K562 (cell line): ENCODE measurements around the gene SLC16A12. TPM values are rescaled to one million over a fixed set of nuclear protein-coding genes. Genes with fewer than 3 reads are reported as not detected.

Experiments
- ATAC-seq: fragments of 200-7000 bp; cut with Tn5 transposase; 3 replicates; pipeline ENCODE4 v1.9.1; 2020; ENCODE audit warnings: moderate library complexity
- BruUV-seq: library from RNA; stranded (reverse); fragments of 400-500 nt; replicated peaks from 2 replicates; lab custom pipeline; 2021; lab: Mats Ljungman, UMichigan
- CTCF ChIA-PET: fragments of 300-600 bp; formaldehyde crosslinking; extraction: SDS; loops from one replicate; lab custom pipeline; 2021; ENCODE audit warnings: low intra/inter-chr PET ratio; lab: Yijun Ruan, JAX
- POLR2A ChIA-PET: fragments of 300-600, 350-650 bp; sonication (Branson Sonifier 250); formaldehyde crosslinking; extraction: SDS; loops from one replicate; lab custom pipeline; 2021; ENCODE audit warnings: antibody characterized with exemption, inconsistent platforms; lab: Yijun Ruan, JAX
- DNase-seq, 4 experiments: peaks; one replicate each; pipeline versions ENCODE4 v3.0.0 to v3.0.0-alpha.2; 2011 to 2018; ENCODE audit warnings: low spot score in 3 of 4, mixed read lengths in 3 of 4; ENCODE audit errors: extremely low read depth in 1 of 4
- FAIRE-seq: peaks from 2 replicates; lab custom pipeline; 2011; peaks lifted over from hg19 to GRCh38; lab: Jason Lieb, UNC
- H2AFZ ChIP-seq: 2 replicates; pipeline ENCODE4 v1.6.0; 2011; ENCODE audit warnings: low read depth, low read length, control low read depth, inconsistent platforms
- H3K27ac ChIP-seq: fragments of 200-600 bp; 3 replicates; pipeline ENCODE4 v1.8.0; 2011; ENCODE audit warnings: low read depth, mild to moderate bottlenecking, control low read depth, inconsistent platforms, low read length, moderate library complexity, mixed read lengths; ENCODE audit errors: extremely low read depth
- H3K27me3 ChIP-seq, 2 experiments: fragments of 300-600 bp in 1 of 2; 2 replicates in 1 of 2; 3 replicates in 1 of 2; pipeline versions ENCODE4 v1.6.0 to v1.8.0; 2011; ENCODE audit warnings: inconsistent platforms in 2 of 2, low read length in 2 of 2, mild to moderate bottlenecking in 1 of 2, mixed read lengths in 1 of 2, moderate library complexity in 1 of 2; ENCODE audit not compliant: control insufficient read depth in 2 of 2, insufficient read depth in 2 of 2
- H3K36me3 ChIP-seq: fragments of 300-600 bp; 3 replicates; pipeline ENCODE4 v1.8.0; 2011; ENCODE audit warnings: mild to moderate bottlenecking, low read length, inconsistent platforms; ENCODE audit not compliant: control insufficient read depth, insufficient read depth
- H3K4me1 ChIP-seq, 2 experiments: fragments of 200-600 bp in 1 of 2; replicated peaks in 1 of 2; 2 replicates in 1 of 2; 3 replicates in 1 of 2; pipeline versions ENCODE4 v1.5.1 to v1.8.0; 2011; ENCODE audit warnings: inconsistent platforms in 2 of 2, low read length in 2 of 2, mild to moderate bottlenecking in 1 of 2, mixed read lengths in 1 of 2, moderate library complexity in 1 of 2; ENCODE audit not compliant: control insufficient read depth in 2 of 2, insufficient read depth in 2 of 2
- H3K4me2 ChIP-seq: 2 replicates; pipeline ENCODE4 v1.6.1; 2011; ENCODE audit warnings: low read length, control low read depth, inconsistent platforms, mixed read lengths; ENCODE audit not compliant: insufficient read depth
- H3K4me3 ChIP-seq: fragments of 200-600 bp; sonication (generic), shearing (Covaris generic); 2 replicates; pipeline ENCODE4 v1.5.1; 2016; ENCODE audit warnings: control low read depth, inconsistent platforms
- H3K79me2 ChIP-seq: fragments of 200-600 bp; 3 replicates; pipeline ENCODE4 v1.8.0; 2011; ENCODE audit warnings: low read length, inconsistent platforms; ENCODE audit not compliant: control insufficient read depth, insufficient read depth
- H3K9ac ChIP-seq, 2 experiments: 2 replicates each; pipeline versions ENCODE4 v1.6.0 to v1.6.1; 2011; ENCODE audit warnings: low read depth in 2 of 2, low read length in 2 of 2, control low read depth in 1 of 2, inconsistent platforms in 1 of 2, mild to moderate bottlenecking in 1 of 2, mixed read lengths in 1 of 2; ENCODE audit not compliant: insufficient read depth in 1 of 2
- H3K9me1 ChIP-seq: one replicate; pipeline ENCODE4 v1.6.0; 2011; ENCODE audit warnings: inconsistent platforms, mild to moderate bottlenecking, low read length, moderate library complexity; ENCODE audit not compliant: control insufficient read depth, insufficient read depth
- H3K9me3 ChIP-seq: replicated peaks from 2 replicates; pipeline ENCODE4 v1.5.1; 2011; ENCODE audit warnings: low read depth, low read length, inconsistent platforms; ENCODE audit not compliant: control insufficient read depth, insufficient read depth
- H4K20me1 ChIP-seq: replicated peaks from 2 replicates; pipeline ENCODE4 v1.6.1; 2011; ENCODE audit warnings: low read length, inconsistent platforms, mixed read lengths; ENCODE audit not compliant: control insufficient read depth, insufficient read depth
- ATF3 ChIP-seq, 2 experiments: fragments of 450-650 bp in 1 of 2; sonication (generic) in 1 of 2; formaldehyde crosslinking in 1 of 2; IDR thresholded peaks in 1 of 2; conservative IDR thresholded peaks in 1 of 2; 2 replicates each; pipeline versions ENCODE4 v1.6.1 to v1.8.1; 2016 to 2023; ENCODE audit warnings: mild to moderate bottlenecking in 2 of 2, moderate library complexity in 2 of 2, inconsistent platforms in 1 of 2, missing genetic modification reagents in 1 of 2
- CEBPB ChIP-seq: fragments of 450-650 bp; IDR thresholded peaks from 2 replicates; pipeline ENCODE4 v1.6.1; 2016; ENCODE audit warnings: missing genetic modification characterization, missing compliant biosample characterization
- CEBPG ChIP-seq, 3 experiments: fragments of 200-800 bp in 1 of 3; sonication (Bioruptor generic) in 1 of 3; sonication (generic) in 1 of 3; formaldehyde crosslinking in 1 of 3; IDR thresholded peaks in 2 of 3; conservative IDR thresholded peaks in 1 of 3; 2 replicates each; pipeline versions ENCODE4 v1.6.1 to v1.8.0; 2016 to 2022; ENCODE audit warnings: missing compliant biosample characterization in 2 of 3, missing genetic modification characterization in 2 of 3, mild to moderate bottlenecking in 1 of 3, missing genetic modification reagents in 1 of 3
- CTCF ChIP-seq, 3 experiments: IDR thresholded peaks in 2 of 3; conservative IDR thresholded peaks in 1 of 3; 2 replicates each; pipeline ENCODE4 v1.5.1; 2011 to 2012; ENCODE audit warnings: low read length in 3 of 3, mild to moderate bottlenecking in 3 of 3, control low read depth in 2 of 3, improper control_type of control experiment in 1 of 3, inconsistent platforms in 1 of 3, low read depth in 1 of 3, mixed read lengths in 1 of 3, moderate library complexity in 1 of 3; ENCODE audit not compliant: insufficient read depth in 2 of 3
- ETV1 ChIP-seq: fragments of 450-650 bp; conservative IDR thresholded peaks from 2 replicates; pipeline ENCODE4 v1.6.1; 2016; ENCODE audit warnings: missing genetic modification characterization, control low read depth, low read depth, missing compliant biosample characterization
- HSF4 ChIP-seq: fragments of 250-450 bp; sonication (Bioruptor Pico); IDR thresholded peaks from 2 replicates; pipeline ENCODE4 v2.1.2; 2022; ENCODE audit warnings: mild to moderate bottlenecking, moderate library complexity, borderline replicate concordance
- KAT2B ChIP-seq: IDR thresholded peaks from one replicate; pipeline ENCODE4 v1.6.1; 2012; ENCODE audit warnings: low read depth, mild to moderate bottlenecking, control low read depth, inconsistent platforms, low read length, moderate library complexity
- MCM2 ChIP-seq: fragments of 450-650 bp; IDR thresholded peaks from 2 replicates; pipeline ENCODE4 v1.6.1; 2017; ENCODE audit warnings: low read depth, mild to moderate bottlenecking
- RFX7 ChIP-seq: fragments of 250-450 bp; sonication (Bioruptor Pico); IDR thresholded peaks from 2 replicates; pipeline ENCODE4 v1.5.1; 2021; ENCODE audit warnings: mild to moderate bottlenecking
- TEAD4 ChIP-seq, 2 experiments: sonication (generic) in 1 of 2; formaldehyde crosslinking in 1 of 2; IDR thresholded peaks; 2 replicates each; pipeline versions ENCODE4 v1.6.1 to v1.8.0; 2012 to 2022; ENCODE audit warnings: borderline replicate concordance in 1 of 2, inconsistent platforms in 1 of 2, low read length in 1 of 2, mild to moderate bottlenecking in 1 of 2, missing genetic modification reagents in 1 of 2
- ZNF140 ChIP-seq: fragments of 250-450 bp; sonication (Bioruptor Pico); IDR thresholded peaks from 2 replicates; pipeline ENCODE4 v1.8.0; 2021; ENCODE audit warnings: moderate library complexity, mild to moderate bottlenecking, inconsistent platforms
- ZNF263 ChIP-seq: sonication (generic); formaldehyde crosslinking; IDR thresholded peaks from 2 replicates; pipeline ENCODE4 v1.8.0; 2022; ENCODE audit warnings: mild to moderate bottlenecking, missing genetic modification reagents, borderline replicate concordance
- WGBS: fragments of 100-300 bp; shearing (Covaris generic); methylation state at CpG from one replicate; pipeline ENCODE4 v1.1.6; 2016; ENCODE audit warnings: low coverage, mixed read lengths; ENCODE audit not compliant: insufficient coverage; ENCODE audit errors: missing lambda C conversion rate; 5-methylcytosine and 5-hydroxymethylcytosine counted together
- in situ Hi-C: fragments of 300-500 bp; cut with MboI; formaldehyde crosslinking; loops from 4 replicates; pipeline ENCODE4 v1.15.0; 2018; ENCODE audit warnings: inconsistent platforms, mixed read lengths
- intact Hi-C: fragments of 100-400 bp; cut with micrococcal nuclease; formaldehyde crosslinking; loops from 2 replicates; pipeline ENCODE4 v1.14.2; 2022
- polyA plus RNA-seq, 8 experiments: library from polyadenylated mRNA; depleted of rRNA in 4 of 8; stranded (reverse) in 5 of 8; unstranded in 3 of 8; fragments of >200 nt; fragmentation: Nextera tagmentation in 2 of 8; fragmentation: Illumina TruSeq in 1 of 8; extraction: Ambion mirVana in 2 of 8; extraction: Trizol in 1 of 8; gene quantifications; 2 replicates each; pipeline versions ENCODE4 v1.2.1 to v1.2.3, GENCODE V29; 2011 to 2014; ENCODE audit warnings: inconsistent platforms in 1 of 8, missing spikeins in 1 of 8
- total RNA-seq, 7 experiments: library from RNA; depleted of rRNA in 6 of 7; stranded (reverse); fragments of >200 nt in 6 of 7; fragmentation: Illumina TruSeq in 2 of 7; extraction: Trizol in 2 of 7; gene quantifications; 2 replicates each; pipeline versions ENCODE4 v1.2.1 to v1.2.3, GENCODE V29; 2011 to 2021; ENCODE audit warnings: low replicate concordance in 1 of 7

The SLC16A12 gene
- total and polyA plus RNA-seq, 9 of the 15 experiments (the other 6 are each of a cell fraction or from before 2014, with no cell fraction given) = not detected

- ChIA-PET POLR2A (no interaction called here), CTCF (no interaction called here)
- FAIRE-seq = no peak
- Histone ChIP-seq H2AFZ (no peak overlapping the region), H3K9me1 (no peaks in the 10 kb centered on the region), H3K27me3 (0 out of 5 replicates have a peak, but pooled peaks cover 0 to 4% of the 10 kb centered on the region in 2 experiments), H3K9ac (no peak overlapping the region), H3K27ac (no peak overlapping the region), H3K4me3 (no peak overlapping the region), H3K79me2 (no peaks in the 10 kb centered on the region), H3K4me1 (no peaks in the 10 kb centered on the region), H4K20me1 (no peaks in the 10 kb centered on the region), H3K36me3 (no peaks in the 10 kb centered on the region), H3K4me2 (no peak overlapping the region), H3K9me3 (no peaks in the 10 kb centered on the region)
- no TSS peak for BruUV-seq
- no peak for DNase-seq
- intact Hi-C loops = no loop called here
- TF ChIP-seq CEBPG (CRISPR knock-in tag; IDR thresholded peaks at IDR 0.05) (no peak), CEBPG (tag; conservative IDR thresholded peaks at IDR 0.05 in 1 of 2, IDR thresholded peaks at IDR 0.05 in 1 of 2) (no peak), KAT2B (no peak), ZNF140 (CRISPR knock-in tag) (no peak), TEAD4 (IDR thresholded peaks at IDR 0.05; ENCODE audit: low read length) (no peak), TEAD4 (CRISPR knock-in tag; IDR thresholded peaks at IDR 0.05; ENCODE audit: borderline replicate concordance) (no peak), CEBPB (tag) (no peak), CTCF (IDR thresholded peaks at IDR 0.05 in 2 of 3, conservative IDR thresholded peaks at IDR 0.05 in 1 of 3; ENCODE audit: insufficient read depth in 2 of 3, low read depth in 1 of 3, low read length in 3 of 3) (no peak), RFX7 (no peak), ETV1 (tag) (no peak), HSF4 (CRISPR knock-in tag) (no peak), ZNF263 (CRISPR knock-in tag) (no peak), ATF3 (IDR thresholded peaks at IDR 0.05) (no peak), ATF3 (CRISPR knock-in tag; conservative IDR thresholded peaks at IDR 0.05) (no peak), MCM2 (no peak)
- in situ Hi-C loops = no loop called here
- ATAC-seq = no peak
- 1% methylated on average over 7 of the region's 8 CpGs for WGBS
Observed at GRCh38 chr10:89515031-89515841, 20.2 kb downstream of the SLC16A12 start.
